GM18951 (cell line): ENCODE results near the gene ZNF165.
"Not testable (repeated sequence)": the region's sequence is repeated elsewhere in the genome, so short reads cannot be mapped to it uniquely, and the experiment has no call there.

Experiments used
- POLR2A ChIP-seq: IDR thresholded peaks from 4 replicates; pipeline ENCODE4 v1.6.1; 2011; ENCODE audit warnings: mild to moderate bottlenecking; ENCODE audit not compliant: insufficient read length, insufficient read depth; ENCODE audit errors: extremely low read depth
- in situ Hi-C: fragments of 300-500 bp; cut with MboI; formaldehyde crosslinking; loops from one replicate; pipeline ENCODE4 v1.12.0; 2022; ENCODE audit warnings: low sequenced_read_pairs, mixed read lengths, inconsistent platforms; ENCODE audit not compliant: unreplicated experiment

Gene ZNF165

GRCh38 chr6:28080381-28080630 lies at the start of gene ZNF165:
Gene ZNF165, plus strand, starts transcription at chr6:28080568. Its CDS starts 4,913 bp downstream, at chr6:28085481.
- in situ Hi-C loops, result not testable (repeated sequence)

GRCh38 chr6:28053584-28053983 lies 26.8 kb upstream of the ZNF165 start:
- in situ Hi-C loops, result no loop called here
- no peak for TF ChIP-seq POLR2A

GRCh38 chr6:28060405-28060804 lies 20.0 kb upstream of the ZNF165 start:
- no peak for TF ChIP-seq POLR2A
- in situ Hi-C loops, result no loop called here

GRCh38 chr6:28064272-28064671 lies 16.1 kb upstream of the ZNF165 start:
- in situ Hi-C loops, result no loop called here
- TF ChIP-seq POLR2A, result no peak

- TF ChIP-seq POLR2A, result no peak
- in situ Hi-C loops, result no loop called here
Measured at GRCh38 chr6:28068067-28068466, 12.3 kb upstream of the ZNF165 start.

- in situ Hi-C loops, result not testable (repeated sequence)
Measured at GRCh38 chr6:28070968-28071367, 9.4 kb upstream of the ZNF165 start.

GRCh38 chr6:28078050-28078449 lies 2.3 kb upstream of the ZNF165 start:
- no peak for TF ChIP-seq POLR2A
- in situ Hi-C loops, result no loop called here

- TF ChIP-seq POLR2A, result no peak
- in situ Hi-C loops, result no loop called here
Measured at GRCh38 chr6:28078836-28079235, 1.5 kb upstream of the ZNF165 start.

GRCh38 chr6:28080631-28081485 lies 490 bp downstream of the ZNF165 start:
- peak; percentile 35 for TF ChIP-seq POLR2A
- in situ Hi-C loops, result no loop called here

GRCh38 chr6:28081486-28081751 lies 1.1 kb downstream of the ZNF165 start:
- in situ Hi-C loops, result no loop called here
- TF ChIP-seq POLR2A, result no peak

GRCh38 chr6:28082939-28083338 lies 2.6 kb downstream of the ZNF165 start:
- in situ Hi-C loops, result no loop called here
- no peak for TF ChIP-seq POLR2A

GRCh38 chr6:28089054-28089453 lies 8.7 kb downstream of the ZNF165 start:
- in situ Hi-C loops, result no loop called here

GRCh38 chr6:28090917-28091586 lies 10.7 kb downstream of the ZNF165 start:
- in situ Hi-C loops, result no loop called here
- no peak for TF ChIP-seq POLR2A

More at GRCh38 chr6:28089054-28089453, 8.7 kb downstream of the ZNF165 start:
- TF ChIP-seq POLR2A, result no peak

GRCh38 chr6:28102222-28102621 lies 21.9 kb downstream of the ZNF165 start:
- in situ Hi-C loops, result not testable (repeated sequence)

- in situ Hi-C loops, result not testable (repeated sequence)
Measured at GRCh38 chr6:28102699-28103098, 22.3 kb downstream of the ZNF165 start.
